ENCODE results near the gene PPFIBP1.
"Not testable (repeated sequence)": the region's sequence is repeated elsewhere in the genome, so short reads cannot be mapped to it uniquely, and the experiment has no call there.

Gene PPFIBP1

GRCh38 chr12:27595231-27595642 lies 71.2 kb downstream of the PPFIBP1 start:
- no peak for DNase-seq

GRCh38 chr12:27598866-27599265 lies 74.9 kb downstream of the PPFIBP1 start:
- DNase-seq = not testable (repeated sequence)

- not testable (repeated sequence) for DNase-seq
These were observed 77.2 kb downstream of the PPFIBP1 start for GRCh38 chr12:27601056-27601828.

- no peak for DNase-seq
These were observed 78.5 kb downstream of the PPFIBP1 start for GRCh38 chr12:27602516-27602915.

- no peak for DNase-seq
These were observed 80.4 kb downstream of the PPFIBP1 start for GRCh38 chr12:27604431-27604830.

- no peak for DNase-seq
These were observed 83.0 kb downstream of the PPFIBP1 start for GRCh38 chr12:27606986-27607385.

GRCh38 chr12:27607591-27607990 lies 83.6 kb downstream of the PPFIBP1 start:
- no peak for DNase-seq

GRCh38 chr12:27608890-27609289 lies 84.9 kb downstream of the PPFIBP1 start:
- DNase-seq = no peak

GRCh38 chr12:27610374-27610773 lies 86.4 kb downstream of the PPFIBP1 start:
- DNase-seq = no peak

GRCh38 chr12:27614386-27614785 lies 90.4 kb downstream of the PPFIBP1 start:
- no peak for DNase-seq

- no peak for DNase-seq
These were observed 90.9 kb downstream of the PPFIBP1 start for GRCh38 chr12:27614866-27615265.

- peak; percentile 44 for DNase-seq
These were observed 91.4 kb downstream of the PPFIBP1 start for GRCh38 chr12:27615331-27615891.

GRCh38 chr12:27616356-27617142 lies 92.5 kb downstream of the PPFIBP1 start:
- DNase-seq = peak; percentile 66

GRCh38 chr12:27618836-27619235 lies 94.8 kb downstream of the PPFIBP1 start:
- DNase-seq = peak; percentile 63

GRCh38 chr12:27619308-27619707 lies 95.3 kb downstream of the PPFIBP1 start:
- DNase-seq = peak; percentile 88

- DNase-seq = no peak
These were observed 96.1 kb downstream of the PPFIBP1 start for GRCh38 chr12:27620121-27620520.

- DNase-seq = no peak
These were observed 98.6 kb downstream of the PPFIBP1 start for GRCh38 chr12:27622436-27623195.

GRCh38 chr12:27623645-27624044 lies 99.6 kb downstream of the PPFIBP1 start:
- DNase-seq = no peak

- no peak for DNase-seq
These were observed 100.6 kb downstream of the PPFIBP1 start for GRCh38 chr12:27624586-27624985.

- DNase-seq = peak; percentile 63
These were observed 103.3 kb downstream of the PPFIBP1 start for GRCh38 chr12:27627123-27627852.

GRCh38 chr12:27627853-27628469 lies 104.0 kb downstream of the PPFIBP1 start:
- not testable (repeated sequence) for DNase-seq

GRCh38 chr12:27630219-27630618 lies 106.2 kb downstream of the PPFIBP1 start:
- not testable (repeated sequence) for DNase-seq
